ENCODE measurements around the gene ADM2.

Gene ADM2

GRCh38 chr22:50535113-50535512, 53.8 kb downstream of the ADM2 start:
- no peak for TF ChIP-seq CTCF (IDR thresholded peaks at IDR 0.05; ENCODE audit: control extremely low read depth, extremely low read depth, low read depth, missing control alignments)
- POLR2A ChIA-PET = interaction anchor here (0.6 to 1.2 kb wide), 4 partner anchors 12 to 86 kb away, joined by 3 to 8 read pairs (median 4); no protein-coding TSS in a partner anchor
- CTCF ChIA-PET = interaction anchor here (1.2 to 3.5 kb wide), 4 partner anchors 10 to 86 kb away, joined by 3 to 33 read pairs (median 6); partner anchors contain the start of genes SCO2 and SYCE3
- no peak for DNase-seq (ENCODE audit: extremely low spot score)
